NCI-H1105 (cell line): ENCODE measurements around the gene MGAT3.

Experiments used
- DNase-seq: peaks from one replicate; lab custom pipeline; 2025; lab: John Stamatoyannopoulos, UW

The MGAT3 gene

GRCh38 chr22:39471381-39472141 lies 14.7 kb downstream of the MGAT3 start:
- DNase-seq, result no peak

DNA sequence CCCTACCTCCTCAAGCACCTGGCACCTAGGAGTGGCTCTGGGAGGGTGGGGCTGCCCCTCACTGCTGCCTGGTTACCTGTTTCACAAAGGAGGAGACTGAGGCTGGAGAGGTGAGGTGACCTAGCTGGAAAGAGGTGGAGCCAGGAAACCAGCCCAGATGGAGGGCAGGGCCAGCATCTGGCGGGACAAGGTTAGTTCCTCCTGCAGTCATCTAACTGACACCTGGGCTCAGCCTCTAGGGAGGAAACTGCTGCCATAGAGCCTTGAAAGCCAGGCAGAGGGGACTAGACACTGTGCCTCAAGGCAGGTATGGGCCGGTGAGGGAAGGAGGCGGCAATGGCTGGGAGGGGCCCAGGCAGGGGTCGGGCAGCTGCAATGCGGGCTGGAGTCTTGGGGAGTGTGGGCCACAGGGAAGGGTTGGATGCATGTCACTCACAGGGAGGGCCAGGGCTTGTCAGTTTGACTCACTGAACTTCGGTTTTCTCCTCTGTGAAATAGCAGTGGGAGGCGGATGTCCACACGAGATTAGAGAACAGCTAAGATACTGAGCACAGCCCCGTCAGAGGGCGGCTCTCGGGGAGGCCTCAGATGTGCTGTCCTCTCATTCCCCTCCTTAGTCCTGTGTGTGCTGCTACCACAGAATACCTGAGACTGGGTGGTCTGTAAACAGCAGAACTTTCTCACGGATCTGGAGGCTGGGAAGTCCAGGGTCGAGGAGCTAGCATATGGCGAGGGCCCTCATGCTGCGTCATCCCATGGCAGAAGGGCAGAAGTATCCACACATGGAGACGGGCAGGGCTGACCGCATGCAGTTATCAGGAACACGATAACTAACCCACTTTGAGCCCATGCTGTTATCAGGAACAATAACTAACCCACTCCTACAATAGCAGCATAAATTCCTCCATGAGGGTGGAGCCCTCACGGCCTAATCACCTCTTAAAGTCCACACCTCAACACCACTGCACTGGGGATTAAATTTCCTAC lies 16.1 kb downstream of the MGAT3 start:
- no peak for DNase-seq

- DNase-seq, result no peak
These were observed 17.0 kb downstream of the MGAT3 start for GRCh38 chr22:39473851-39474250.

DNA sequence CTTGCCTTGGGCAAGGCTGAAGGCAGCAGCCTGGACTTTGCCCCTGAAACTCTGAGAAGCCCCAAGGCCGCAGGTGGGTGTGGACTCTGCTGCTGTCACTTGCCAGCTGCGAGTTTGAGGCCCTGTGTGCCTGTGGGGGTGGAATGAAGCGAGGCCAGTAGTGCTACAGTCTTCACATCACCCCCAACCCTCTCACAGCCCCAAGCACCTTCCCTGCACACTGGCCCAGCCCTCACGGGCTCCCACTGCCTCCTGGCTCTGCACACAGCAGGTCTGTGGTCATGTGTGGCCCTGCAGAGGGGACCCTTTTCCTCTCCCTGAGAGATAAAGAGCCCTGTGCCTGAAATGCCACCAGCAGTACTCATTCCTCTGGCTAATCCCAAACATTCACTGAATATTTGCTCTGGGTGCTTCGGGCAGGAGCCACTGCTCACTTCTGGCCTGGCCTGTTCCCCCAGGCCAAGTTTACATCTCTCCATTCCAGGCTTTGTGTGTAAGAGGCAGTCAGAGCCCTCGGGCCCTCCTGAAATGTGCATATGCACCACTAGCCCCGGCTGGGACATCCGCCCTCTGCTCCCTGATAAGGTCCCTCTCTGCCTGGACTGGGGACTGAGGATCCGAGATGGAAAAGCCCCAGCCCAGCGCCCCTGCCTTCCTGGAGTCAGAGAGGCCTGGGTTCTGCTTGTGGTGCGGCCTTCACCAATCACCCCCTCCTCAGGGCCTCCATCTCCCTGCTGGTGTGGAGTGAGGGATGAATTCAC lies 17.7 kb downstream of the MGAT3 start:
- DNase-seq, result no peak

- DNase-seq, result no peak
These were observed 18.5 kb downstream of the MGAT3 start for GRCh38 chr22:39475337-39475736.

DNA sequence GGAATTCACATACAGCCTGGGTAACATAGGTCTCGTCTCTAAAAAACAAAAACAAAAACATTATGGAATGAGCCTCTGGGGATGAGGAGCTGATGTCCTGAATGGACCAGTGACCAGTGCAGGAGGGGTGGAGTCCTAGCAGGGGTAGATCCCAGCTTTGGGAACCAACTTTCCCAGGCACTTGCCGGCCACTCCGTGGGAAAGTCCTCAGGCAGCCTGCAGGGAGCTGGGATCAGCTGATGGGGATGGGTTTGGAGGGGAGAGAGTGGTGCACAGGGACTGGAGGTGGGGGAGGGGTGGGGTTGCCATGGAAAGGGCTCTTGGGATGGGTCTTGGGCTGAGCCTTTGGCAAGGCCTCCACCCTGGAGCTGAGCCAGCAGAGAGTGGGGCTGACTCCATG lies 19.1 kb downstream of the MGAT3 start:
- DNase-seq, result no peak

- no peak for DNase-seq
These were observed 19.9 kb downstream of the MGAT3 start for GRCh38 chr22:39476664-39477063.

DNA sequence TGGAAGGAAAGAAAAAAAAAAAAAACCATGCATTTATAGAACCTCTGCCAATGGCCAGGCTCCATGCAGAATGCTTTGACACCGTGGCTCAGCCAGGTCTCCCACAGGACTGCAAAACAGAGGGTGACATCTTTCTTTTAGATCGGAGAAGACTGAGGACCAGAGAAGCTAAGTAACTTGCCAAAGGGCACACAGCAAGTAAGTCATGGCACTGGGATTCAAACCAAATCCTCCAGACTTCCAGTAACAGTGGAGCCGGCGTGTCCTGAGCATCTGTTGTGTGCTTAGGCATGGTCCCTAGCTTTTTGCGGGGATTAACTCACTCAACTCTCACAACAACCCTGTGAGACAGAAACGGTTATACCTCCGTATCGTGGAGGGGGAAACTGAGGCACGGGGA lies 20.7 kb downstream of the MGAT3 start:
- DNase-seq, result no peak

GRCh38 chr22:39478441-39478850 lies 21.6 kb downstream of the MGAT3 start:
- no peak for DNase-seq

DNA sequence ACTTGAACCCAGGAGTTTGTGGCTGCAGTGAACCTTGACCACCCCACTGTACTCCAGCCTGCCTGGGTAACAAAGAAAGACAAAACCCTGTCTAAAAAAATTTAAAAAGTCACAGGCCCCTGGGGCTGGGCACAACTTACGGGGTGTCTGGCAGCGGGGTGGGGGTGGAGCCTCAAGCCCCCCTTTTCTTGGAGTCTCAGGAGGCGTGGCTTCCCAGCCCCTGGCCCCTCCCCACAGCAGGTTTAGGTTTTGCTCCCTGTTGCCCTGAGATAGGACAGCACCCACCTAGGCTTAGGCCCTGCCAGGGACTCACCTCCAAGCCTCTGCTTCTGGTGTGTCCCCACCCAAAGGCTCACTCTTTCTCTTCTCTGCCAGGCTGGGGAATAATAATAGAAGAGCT lies 22.4 kb downstream of the MGAT3 start:
- no peak for DNase-seq

- DNase-seq, result no peak
These were observed 23.7 kb downstream of the MGAT3 start for GRCh38 chr22:39480557-39480956.

- no peak for DNase-seq
These were observed 24.2 kb downstream of the MGAT3 start for GRCh38 chr22:39481054-39481453.

DNA sequence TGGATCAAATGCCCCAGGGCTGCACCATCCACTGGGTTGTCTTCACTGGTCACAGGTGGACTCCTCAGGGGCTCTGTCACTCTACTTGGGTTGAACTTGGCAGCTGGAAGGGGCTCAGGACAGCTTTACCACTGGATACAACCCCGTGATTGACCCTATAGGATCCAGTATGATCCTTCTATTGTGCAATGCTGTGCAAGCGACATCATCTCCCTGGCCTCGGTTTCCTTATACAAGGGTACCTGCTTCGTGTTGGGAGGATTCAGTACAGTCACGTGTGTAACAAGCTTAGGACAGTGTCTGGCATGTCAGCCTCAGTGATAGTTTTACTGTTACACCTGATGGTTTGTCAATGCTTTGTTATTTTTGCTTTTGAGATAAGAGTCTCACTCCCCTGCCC lies 24.8 kb downstream of the MGAT3 start:
- DNase-seq, result no peak

DNA sequence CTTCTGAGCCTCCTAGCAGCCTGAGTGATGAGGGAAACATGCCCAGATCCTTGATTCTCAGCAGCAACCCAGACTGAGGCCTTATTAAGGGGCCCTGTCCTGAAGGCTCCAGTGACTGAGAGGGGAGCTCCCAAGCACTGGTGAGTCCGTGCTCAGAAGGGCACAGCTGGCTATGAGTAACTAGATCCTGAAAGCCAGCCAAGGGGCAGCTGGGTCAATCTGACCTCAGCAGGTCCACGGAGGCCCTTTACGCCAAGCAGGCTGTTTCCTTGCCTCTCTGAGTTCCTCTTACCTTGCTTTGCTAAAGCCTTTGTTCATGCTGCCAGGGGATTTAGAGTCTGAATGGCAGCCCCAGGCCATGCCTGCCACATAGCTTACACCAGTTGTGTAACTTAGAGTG lies 26.0 kb downstream of the MGAT3 start:
- DNase-seq, result no peak

DNA sequence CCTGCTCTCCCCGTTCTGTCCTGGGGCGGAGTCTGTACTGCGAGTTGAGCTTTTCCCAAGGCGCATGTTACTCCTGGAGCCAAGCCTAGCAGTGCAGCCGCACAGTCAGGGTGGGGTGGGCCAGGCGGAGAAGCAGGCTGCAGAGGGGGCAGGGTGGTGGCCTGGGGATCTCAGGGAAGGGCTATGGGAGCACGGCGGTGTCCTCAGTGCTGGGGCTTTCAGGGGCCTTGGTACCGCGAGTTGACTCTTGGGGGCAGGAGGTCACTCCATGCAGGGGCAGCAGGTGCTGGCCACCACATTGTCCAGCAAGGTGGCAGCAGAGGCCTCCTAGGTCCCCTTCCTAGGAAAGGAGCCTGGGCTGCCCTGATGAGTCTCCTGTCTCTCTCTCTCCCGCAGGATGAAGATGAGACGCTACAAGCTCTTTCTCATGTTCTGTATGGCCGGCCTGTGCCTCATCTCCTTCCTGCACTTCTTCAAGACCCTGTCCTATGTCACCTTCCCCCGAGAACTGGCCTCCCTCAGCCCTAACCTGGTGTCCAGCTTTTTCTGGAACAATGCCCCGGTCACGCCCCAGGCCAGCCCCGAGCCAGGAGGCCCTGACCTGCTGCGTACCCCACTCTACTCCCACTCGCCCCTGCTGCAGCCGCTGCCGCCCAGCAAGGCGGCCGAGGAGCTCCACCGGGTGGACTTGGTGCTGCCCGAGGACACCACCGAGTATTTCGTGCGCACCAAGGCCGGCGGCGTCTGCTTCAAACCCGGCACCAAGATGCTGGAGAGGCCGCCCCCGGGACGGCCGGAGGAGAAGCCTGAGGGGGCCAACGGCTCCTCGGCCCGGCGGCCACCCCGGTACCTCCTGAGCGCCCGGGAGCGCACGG lies 30.4 kb downstream of the MGAT3 start:
- no peak for DNase-seq

DNA sequence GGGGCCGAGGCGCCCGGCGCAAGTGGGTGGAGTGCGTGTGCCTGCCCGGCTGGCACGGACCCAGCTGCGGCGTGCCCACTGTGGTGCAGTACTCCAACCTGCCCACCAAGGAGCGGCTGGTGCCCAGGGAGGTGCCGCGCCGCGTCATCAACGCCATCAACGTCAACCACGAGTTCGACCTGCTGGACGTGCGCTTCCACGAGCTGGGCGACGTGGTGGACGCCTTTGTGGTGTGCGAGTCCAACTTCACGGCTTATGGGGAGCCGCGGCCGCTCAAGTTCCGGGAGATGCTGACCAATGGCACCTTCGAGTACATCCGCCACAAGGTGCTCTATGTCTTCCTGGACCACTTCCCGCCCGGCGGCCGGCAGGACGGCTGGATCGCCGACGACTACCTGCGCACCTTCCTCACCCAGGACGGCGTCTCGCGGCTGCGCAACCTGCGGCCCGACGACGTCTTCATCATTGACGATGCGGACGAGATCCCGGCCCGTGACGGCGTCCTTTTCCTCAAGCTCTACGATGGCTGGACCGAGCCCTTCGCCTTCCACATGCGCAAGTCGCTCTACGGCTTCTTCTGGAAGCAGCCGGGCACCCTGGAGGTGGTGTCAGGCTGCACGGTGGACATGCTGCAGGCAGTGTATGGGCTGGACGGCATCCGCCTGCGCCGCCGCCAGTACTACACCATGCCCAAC lies 31.2 kb downstream of the MGAT3 start:
- no peak for DNase-seq

DNA sequence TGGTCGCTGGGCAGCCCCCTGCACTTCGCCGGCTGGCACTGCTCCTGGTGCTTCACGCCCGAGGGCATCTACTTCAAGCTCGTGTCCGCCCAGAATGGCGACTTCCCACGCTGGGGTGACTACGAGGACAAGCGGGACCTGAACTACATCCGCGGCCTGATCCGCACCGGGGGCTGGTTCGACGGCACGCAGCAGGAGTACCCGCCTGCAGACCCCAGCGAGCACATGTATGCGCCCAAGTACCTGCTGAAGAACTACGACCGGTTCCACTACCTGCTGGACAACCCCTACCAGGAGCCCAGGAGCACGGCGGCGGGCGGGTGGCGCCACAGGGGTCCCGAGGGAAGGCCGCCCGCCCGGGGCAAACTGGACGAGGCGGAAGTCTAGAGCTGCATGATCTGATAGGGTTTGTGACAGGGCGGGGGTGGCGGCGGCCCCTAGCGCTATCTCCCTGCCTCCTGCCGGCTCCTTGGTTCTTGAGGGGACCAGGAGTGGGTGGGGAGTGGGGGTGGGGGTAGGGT lies 31.8 kb downstream of the MGAT3 start:
- no peak for DNase-seq

DNA sequence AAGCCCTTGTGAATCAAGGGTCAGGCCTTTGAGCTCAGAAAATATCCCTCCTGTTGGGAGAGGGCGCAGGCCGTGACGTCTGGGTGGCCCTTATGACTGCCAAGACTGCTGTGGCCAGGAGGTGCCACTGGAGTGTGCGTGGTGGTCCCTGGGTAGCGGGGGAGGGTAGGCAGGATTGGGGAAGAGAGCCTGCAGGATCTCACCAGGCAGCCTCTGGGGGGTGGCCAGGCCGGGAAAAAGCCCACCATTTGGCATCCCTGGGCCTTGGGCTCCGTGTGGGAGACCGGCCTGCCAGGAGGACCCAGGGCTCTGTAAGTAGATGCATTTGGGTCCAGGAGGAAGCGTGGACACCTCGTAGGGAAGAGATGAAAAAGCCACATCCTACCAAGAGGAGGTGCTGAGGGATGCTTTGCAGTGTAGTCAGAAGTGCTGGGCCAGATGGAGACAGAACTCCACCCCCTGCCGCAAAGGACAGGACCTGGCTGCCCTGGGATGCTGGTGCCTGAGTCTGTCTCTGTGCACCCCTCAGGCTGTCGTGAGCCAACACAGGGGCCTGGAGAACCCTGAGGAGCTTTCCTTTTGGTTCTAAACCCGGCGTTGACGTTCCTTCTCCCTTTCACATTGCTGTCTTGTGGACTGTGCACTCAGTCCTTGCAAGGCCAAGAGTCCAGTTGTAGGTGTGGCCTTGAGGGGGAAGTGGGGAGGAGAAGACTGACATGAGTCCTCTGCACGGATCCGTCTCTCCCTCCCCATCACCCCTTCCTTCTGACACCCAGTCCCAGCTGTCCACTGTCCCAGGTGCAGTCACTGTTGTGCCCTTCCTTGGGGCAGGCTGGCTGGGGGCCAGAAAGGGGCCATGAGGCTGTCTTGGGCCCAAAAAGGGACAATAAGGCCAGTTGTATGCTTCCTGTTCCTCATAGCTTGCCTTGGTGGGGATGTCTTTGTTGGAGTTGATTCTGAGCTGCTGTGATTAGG lies 32.6 kb downstream of the MGAT3 start:
- no peak for DNase-seq

DNA sequence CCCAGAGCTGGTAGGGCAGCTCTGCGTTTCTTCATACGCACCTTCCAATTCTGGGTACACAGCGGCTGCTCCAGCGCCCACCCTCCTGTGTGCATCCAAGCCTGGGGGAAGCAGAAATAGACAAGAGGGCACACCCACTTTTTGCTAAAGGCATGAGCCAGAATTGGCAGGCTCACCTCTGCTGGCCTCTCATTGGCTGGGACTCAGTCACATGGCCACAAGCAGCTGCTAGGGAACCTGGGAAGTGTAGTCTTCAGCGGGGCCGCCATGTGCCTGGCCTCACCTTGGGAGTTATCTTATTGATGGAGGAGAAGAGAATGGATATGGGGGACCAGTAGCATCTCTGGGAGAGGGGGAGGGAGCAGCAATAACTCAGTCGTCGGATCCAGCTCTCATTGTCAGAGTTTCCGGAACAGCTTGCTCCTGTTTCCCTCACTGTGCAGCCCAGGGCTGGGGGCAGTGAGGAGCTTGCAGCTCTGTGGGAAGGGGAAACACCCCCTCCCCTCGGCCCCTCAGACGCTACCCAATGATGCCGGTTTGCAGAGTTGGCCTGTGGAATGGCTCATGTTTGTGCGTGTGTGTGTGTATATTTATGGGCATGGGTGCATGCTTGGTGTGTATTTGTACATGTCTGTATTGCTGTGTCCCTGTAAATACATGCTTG lies 33.5 kb downstream of the MGAT3 start:
- peak; percentile 73 for DNase-seq
